Liver (tissue), 9 donors: ENCODE measurements around the gene SKIC2. TPM values are rescaled to one million over a fixed set of nuclear protein-coding genes. Genes with fewer than 3 reads are reported as not detected.
"Not testable (repeated sequence)": the region's sequence is repeated elsewhere in the genome, so short reads cannot be mapped to it uniquely, and the experiment has no call there.

Experiments used
- DNase-seq: peaks from one replicate; pipeline ENCODE4 v3.0.0-alpha.2; 2017; ENCODE audit warnings: low spot score
- H3K27ac ChIP-seq, 2 donors: one replicate each; pipeline ENCODE4 v1.7.0; 2013; ENCODE audit warnings: inconsistent platforms in 2 of 2, low read length in 2 of 2, control low read depth in 1 of 2, low read depth in 1 of 2, mild to moderate bottlenecking in 1 of 2
- H3K27me3 ChIP-seq, 4 donors: one replicate each; pipeline versions ENCODE4 v1.6.1 to v1.7.0; 2013; ENCODE audit warnings: low read length in 3 of 4, inconsistent platforms in 1 of 4, mild to moderate bottlenecking in 1 of 4, moderate library complexity in 1 of 4; ENCODE audit not compliant: control insufficient read depth in 4 of 4, insufficient read depth in 4 of 4
- H3K36me3 ChIP-seq, 4 donors: one replicate each; pipeline versions ENCODE4 v1.6.1 to v1.7.0; 2013; ENCODE audit warnings: low read length in 3 of 4, mild to moderate bottlenecking in 3 of 4, low read depth in 1 of 4, moderate library complexity in 1 of 4; ENCODE audit not compliant: control insufficient read depth in 4 of 4, insufficient read depth in 3 of 4
- H3K4me1 ChIP-seq, 4 donors: one replicate each; pipeline versions ENCODE4 v1.6.1 to v1.7.0; 2013; ENCODE audit warnings: low read length in 3 of 4, mild to moderate bottlenecking in 3 of 4, moderate library complexity in 1 of 4; ENCODE audit not compliant: control insufficient read depth in 4 of 4, insufficient read depth in 4 of 4
- H3K4me3 ChIP-seq, 3 donors: one replicate each; pipeline versions ENCODE4 v1.6.1 to v1.7.0; 2013; ENCODE audit warnings: low read length in 3 of 3, control low read depth in 1 of 3, low read depth in 1 of 3, mild to moderate bottlenecking in 1 of 3
- H3K9ac ChIP-seq, 2 donors: one replicate each; pipeline ENCODE4 v1.7.0; 2013; ENCODE audit warnings: low read length in 2 of 2, mild to moderate bottlenecking in 2 of 2, moderate library complexity in 2 of 2, control low read depth in 1 of 2, low read depth in 1 of 2
- H3K9me3 ChIP-seq, 4 donors: one replicate each; pipeline versions ENCODE4 v1.6.1 to v1.7.0; 2013; ENCODE audit warnings: low read length in 3 of 4; ENCODE audit not compliant: control insufficient read depth in 4 of 4
- ATF3 ChIP-seq: IDR thresholded peaks from 2 replicates; pipeline ENCODE4 v1.6.1; 2016; ENCODE audit warnings: antibody characterized with exemption
- FOXA1 ChIP-seq: IDR thresholded peaks from 2 replicates; pipeline ENCODE4 v1.6.1; 2016; ENCODE audit warnings: antibody characterized with exemption
- HNF4G ChIP-seq: IDR thresholded peaks from 2 replicates; pipeline ENCODE4 v1.6.1; 2016; ENCODE audit warnings: antibody characterized with exemption
- RAD21 ChIP-seq, 2 donors: IDR thresholded peaks; 2 replicates each; pipeline ENCODE4 v1.6.1; 2016; ENCODE audit warnings: antibody characterized with exemption in 2 of 2, mild to moderate bottlenecking in 2 of 2
- REST ChIP-seq: IDR thresholded peaks from 2 replicates; pipeline ENCODE4 v1.6.1; 2016; ENCODE audit warnings: antibody characterized with exemption, mild to moderate bottlenecking
- RXRA ChIP-seq, 2 donors: IDR thresholded peaks; 2 replicates each; pipeline ENCODE4 v1.6.1; 2017 to 2018; ENCODE audit warnings: antibody characterized with exemption in 2 of 2, mild to moderate bottlenecking in 1 of 2
- SP1 ChIP-seq: IDR thresholded peaks from 2 replicates; pipeline ENCODE4 v1.6.1; 2018; ENCODE audit warnings: antibody characterized with exemption, mild to moderate bottlenecking
- ZBTB33 ChIP-seq: IDR thresholded peaks from 2 replicates; pipeline ENCODE4 v1.6.1; 2016; ENCODE audit warnings: antibody characterized with exemption
- WGBS: extraction: QIAGEN DNeasy Blood & Tissue Kit; methylation state at CpG from one replicate; pipeline ENCODE4 v1.1.7; 2013; 5-methylcytosine and 5-hydroxymethylcytosine counted together
- polyA plus RNA-seq, 2 donors: library from polyadenylated mRNA; stranded (reverse) in 1 of 2; unstranded in 1 of 2; fragments of 200-250 nt in 1 of 2; fragments of >200 nt in 1 of 2; fragmentation: Nextera tagmentation in 1 of 2; extraction: Ambion mirVana in 1 of 2; gene quantifications; one replicate each; pipeline versions ENCODE4 v1.2.1 to v1.2.3, GENCODE V29; 2013 to 2015
- total RNA-seq, 2 donors: library from RNA; depleted of rRNA; stranded (reverse); fragments of >200 nt; gene quantifications; one replicate each; pipeline ENCODE4 v1.2.3, GENCODE V29; 2014
- donor health status: healthy.
- donor health status: healthy.
- donor health status: healthy.
- donor health status: healthy.
- donor health status: healthy.

Gene SKIC2
- total and polyA plus RNA-seq, 4 donors, result 26.7 to 57.6 (median 34.5) TPM

GRCh38 chr6:31979238-31979898 is 20.4 kb downstream of the SKIC2 start (continued):
- peak; percentile 48 for TF ChIP-seq REST
- TF ChIP-seq RXRA (IDR thresholded peaks at IDR 0.05), result peak; percentile 67 to 83
- peak; percentile 81 for TF ChIP-seq ZBTB33
- no peak for TF ChIP-seq FOXA1
- TF ChIP-seq RAD21 (IDR thresholded peaks at IDR 0.05), result peak in 1 of 2 donors; percentile 26
- peak; percentile 67 for TF ChIP-seq SP1
- TF ChIP-seq ATF3, result peak; percentile 35
- peak; percentile 31 for TF ChIP-seq HNF4G

- WGBS, result 78% methylated on average over 13 of the region's 13 CpGs
- Histone ChIP-seq H3K27ac (peak overlapping the region; percentile 72 to 76), H3K4me1 (peaks cover 7 to 25% (median 20%) of the 10 kb centered on the region in 4 donors)
- not testable (repeated sequence) for DNase-seq, H3K27me3 ChIP-seq, H3K36me3 ChIP-seq, H3K9ac ChIP-seq, H3K9me3 ChIP-seq, H3K4me3 ChIP-seq
Observed at GRCh38 chr6:31980195-31980876, 21.4 kb downstream of the SKIC2 start.

GRCh38 chr6:31980998-31981397 is 22.0 kb downstream of the SKIC2 start:
- not testable (repeated sequence) for H3K9me3 ChIP-seq, H3K4me3 ChIP-seq, DNase-seq, H3K27me3 ChIP-seq, H3K36me3 ChIP-seq, H3K9ac ChIP-seq, H3K27ac ChIP-seq
- no CpG with 5 or more reads among the region's 5 CpGs for WGBS
- H3K4me1 ChIP-seq, result peaks cover 7 to 25% (median 20%) of the 10 kb centered on the region in 4 donors

GRCh38 chr6:31981744-31982143 is 22.8 kb downstream of the SKIC2 start, which contains the start of gene C4A:
C4A (plus strand) TSS chr6:31982057; CDS start chr6:31982108, 51 bp downstream.
- not testable (repeated sequence) for H3K9me3 ChIP-seq, H3K36me3 ChIP-seq, H3K27me3 ChIP-seq, DNase-seq, H3K4me3 ChIP-seq, H3K9ac ChIP-seq, H3K27ac ChIP-seq
- H3K4me1 ChIP-seq, result peaks cover 7 to 25% (median 20%) of the 10 kb centered on the region in 4 donors
- no CpG with 5 or more reads among the region's 7 CpGs for WGBS

- DNase-seq, H3K27ac ChIP-seq, H3K4me1 ChIP-seq, H3K9me3 ChIP-seq, H3K27me3 ChIP-seq, H3K36me3 ChIP-seq, H3K9ac ChIP-seq, H3K4me3 ChIP-seq: not testable (repeated sequence)
- WGBS, result no CpG with 5 or more reads among the region's 10 CpGs
Observed at GRCh38 chr6:31989363-31989762, 30.4 kb downstream of the SKIC2 start.

GRCh38 chr6:31994421-31994820 is 35.4 kb downstream of the SKIC2 start:
- DNase-seq, H3K9ac ChIP-seq, H3K36me3 ChIP-seq, H3K4me3 ChIP-seq, H3K27me3 ChIP-seq, H3K27ac ChIP-seq, H3K4me1 ChIP-seq, H3K9me3 ChIP-seq: not testable (repeated sequence)
- WGBS, result 99% methylated on average over 9 of the region's 14 CpGs
